Stimulated activated CD8-positive, alpha-beta memory T cell treated with anti-CD3 and anti-CD28 coated beads, Interleukin-4, amount 100 ng/mL, for 24 hours (primary cell): ENCODE data around the gene CDK5R2.
A peak's percentile ranks its signal among the peaks of the same experiment; 100 is the strongest.
"Not testable (repeated sequence)": the region's sequence is repeated elsewhere in the genome, so short reads cannot be mapped to it uniquely, and the experiment has no call there.

Experiments
- DNase-seq: peaks from one replicate; pipeline ENCODE4 v3.0.0-alpha.2; 2020; ENCODE audit warnings: low read depth

CDK5R2 gene

DNA sequence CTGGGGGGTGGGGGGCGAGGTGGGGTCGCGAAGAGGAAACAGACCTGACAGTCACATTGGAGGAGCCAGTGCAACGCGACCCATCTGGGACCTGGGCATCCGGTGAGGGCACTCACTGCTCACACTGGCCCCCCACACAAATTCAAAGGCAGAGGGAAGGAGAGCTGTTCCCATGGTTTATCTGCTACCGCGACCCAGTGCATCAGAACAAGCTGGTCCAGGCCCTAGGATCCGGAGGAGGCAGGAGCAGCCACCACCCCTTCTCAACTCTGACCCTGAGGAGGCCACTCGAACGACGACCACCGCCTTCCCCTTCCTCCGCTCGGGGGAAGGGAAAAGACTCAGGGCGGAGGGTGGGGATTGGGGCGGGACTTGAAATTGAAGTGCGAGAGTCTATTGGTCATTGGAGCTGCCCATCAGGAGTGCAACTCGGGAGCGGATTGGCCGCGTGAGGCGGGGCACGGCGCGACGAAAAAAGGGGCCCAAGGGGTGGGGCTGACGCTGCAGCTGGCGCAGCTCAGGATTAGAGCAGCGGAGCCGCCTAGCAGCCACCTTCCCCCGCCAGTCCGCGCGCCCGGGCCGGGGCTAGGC, at the start of gene CDK5R2:
TSS of gene CDK5R2 (plus strand) at position 526 of the 591 bp plus-strand sequence. CDS start 155 bp downstream, outside the sequence.
- DNase-seq, result peak; percentile 69

DNA sequence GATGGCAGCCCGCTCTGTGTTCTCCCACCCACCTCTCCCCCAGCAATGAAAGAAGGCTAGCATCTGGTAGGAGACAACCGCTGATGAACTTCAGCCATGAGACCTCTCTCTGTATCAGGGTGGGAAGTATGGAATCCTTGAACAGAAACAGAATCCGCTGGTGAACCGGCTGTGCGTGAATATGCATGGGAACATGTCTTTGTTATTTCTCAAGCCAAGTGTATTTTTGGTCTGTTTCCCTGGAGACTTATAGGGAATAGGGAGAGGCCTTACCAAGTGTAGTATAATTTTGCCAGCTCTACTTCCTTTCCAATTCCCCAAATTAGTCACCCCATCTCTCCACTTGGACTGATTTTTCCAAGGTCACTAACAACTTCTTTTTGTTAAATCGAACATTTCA, 48.7 kb upstream of the CDK5R2 start:
- no peak for DNase-seq

DNA sequence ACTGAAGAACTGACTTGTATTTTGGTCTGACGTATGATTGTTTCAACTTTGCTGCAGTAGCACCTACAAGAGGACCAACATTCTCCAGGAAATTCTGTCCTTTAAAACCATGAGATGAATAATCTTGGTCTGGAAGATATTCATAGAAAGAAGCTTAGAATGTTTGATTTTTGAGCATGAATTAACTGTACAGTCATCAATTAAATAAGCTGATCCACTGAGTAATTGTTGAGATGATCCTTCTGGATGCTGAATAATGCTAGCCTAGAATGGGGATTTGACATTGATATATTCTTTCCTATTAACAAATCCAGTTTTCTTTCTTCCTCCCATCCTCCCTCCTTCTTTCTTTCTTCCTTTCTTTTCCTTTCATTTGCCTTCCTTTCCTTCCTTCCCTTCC, 39.0 kb upstream of the CDK5R2 start:
- no peak for DNase-seq

GRCh38 chr2:218924757-218925156, 34.7 kb upstream of the CDK5R2 start:
- DNase-seq, result no peak

- DNase-seq, result no peak
Measured at GRCh38 chr2:218925434-218925833, 34.0 kb upstream of the CDK5R2 start.

DNA sequence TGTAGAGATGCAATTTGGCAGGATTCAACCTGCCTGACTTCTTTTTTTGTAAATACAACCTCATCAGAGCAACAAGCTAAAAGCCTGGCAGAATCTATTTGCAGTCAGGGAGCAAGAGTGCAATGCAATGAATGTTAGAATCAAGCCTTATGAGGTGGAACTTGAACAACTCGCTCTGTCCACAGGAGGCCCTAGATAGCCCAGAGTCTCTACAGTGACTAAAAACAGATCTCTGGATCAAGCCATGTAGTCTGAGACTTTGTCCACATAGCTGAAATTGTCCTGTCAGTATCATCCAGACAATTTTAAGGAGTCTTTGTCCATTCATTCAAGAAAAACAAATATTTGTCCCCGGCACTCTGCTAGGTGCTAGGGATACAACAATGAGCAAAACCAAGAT, 32.0 kb upstream of the CDK5R2 start:
- DNase-seq, result no peak

GRCh38 chr2:218927876-218928275, 31.6 kb upstream of the CDK5R2 start:
- DNase-seq, result no peak

DNA sequence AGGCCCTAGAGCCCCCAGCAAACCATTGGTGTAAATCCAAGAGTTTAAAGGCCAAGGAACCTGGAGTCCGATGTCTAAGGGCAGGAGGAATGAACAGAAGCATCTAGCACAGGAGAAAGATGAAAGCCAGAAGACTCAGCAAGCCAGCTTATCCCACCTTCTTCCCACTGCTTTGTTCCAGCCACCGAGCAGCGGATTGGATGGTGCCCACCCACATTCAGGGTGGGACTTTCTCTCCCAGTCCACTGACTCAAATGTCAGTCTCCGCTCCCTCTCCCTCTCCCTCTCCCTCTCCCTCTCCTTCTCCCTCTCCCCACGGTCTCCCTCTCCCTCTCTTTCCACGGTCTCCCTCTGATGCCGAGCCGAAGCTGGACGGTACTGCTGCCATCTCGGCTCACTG, 29.0 kb upstream of the CDK5R2 start:
- not testable (repeated sequence) for DNase-seq

DNA sequence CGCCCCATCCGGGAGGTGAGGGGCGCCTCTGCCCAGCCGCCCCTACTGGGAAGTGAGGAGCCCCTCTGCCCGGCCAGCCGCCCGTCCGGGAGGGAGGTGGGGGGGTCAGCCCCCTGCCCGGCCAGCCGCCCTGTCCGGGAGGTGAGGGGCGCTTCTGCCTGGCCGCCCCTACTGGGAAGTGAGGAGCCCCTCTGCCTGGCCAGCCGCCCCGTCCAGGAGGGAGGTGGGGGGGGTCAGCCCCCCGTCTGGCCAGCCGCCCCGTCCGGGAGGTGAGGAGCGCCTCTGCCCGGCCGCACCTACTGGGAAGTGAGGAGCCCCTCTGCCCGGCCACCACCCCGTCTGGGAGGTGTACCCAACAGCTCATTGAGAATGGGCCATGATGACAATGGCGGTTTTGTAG, 27.7 kb upstream of the CDK5R2 start:
- DNase-seq, result not testable (repeated sequence)

GRCh38 chr2:218944759-218945404, 14.6 kb upstream of the CDK5R2 start:
- no peak for DNase-seq

- no peak for DNase-seq
Measured at GRCh38 chr2:218946621-218947020, 12.8 kb upstream of the CDK5R2 start.

DNA sequence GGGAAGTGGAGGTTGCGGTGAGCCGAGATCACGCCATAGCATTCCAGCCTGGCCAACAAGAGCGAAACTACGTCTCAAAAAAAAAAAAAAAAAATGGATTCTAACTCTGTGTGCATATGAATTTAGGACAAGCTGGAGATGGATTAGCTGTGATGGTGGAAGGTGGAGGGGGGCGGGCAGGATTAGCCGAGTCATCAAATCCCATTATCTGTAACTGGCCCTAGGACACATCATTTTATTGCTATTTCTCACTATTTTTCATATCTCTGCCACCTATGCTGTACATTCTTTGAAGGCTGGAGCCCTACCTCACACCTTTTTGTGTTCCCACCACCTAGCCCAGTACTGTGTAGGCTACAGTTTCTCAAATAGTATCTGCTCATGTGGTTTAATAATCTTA, 7.3 kb upstream of the CDK5R2 start:
- no peak for DNase-seq

GRCh38 chr2:218953366-218953954, 6.0 kb upstream of the CDK5R2 start:
- DNase-seq, result no peak

- DNase-seq, result no peak
Measured at GRCh38 chr2:218954541-218955300, 4.7 kb upstream of the CDK5R2 start.

GRCh38 chr2:218956039-218956438, 3.4 kb upstream of the CDK5R2 start:
- DNase-seq, result no peak

- no peak for DNase-seq
Measured at GRCh38 chr2:218957671-218958070, 1.8 kb upstream of the CDK5R2 start.

DNA sequence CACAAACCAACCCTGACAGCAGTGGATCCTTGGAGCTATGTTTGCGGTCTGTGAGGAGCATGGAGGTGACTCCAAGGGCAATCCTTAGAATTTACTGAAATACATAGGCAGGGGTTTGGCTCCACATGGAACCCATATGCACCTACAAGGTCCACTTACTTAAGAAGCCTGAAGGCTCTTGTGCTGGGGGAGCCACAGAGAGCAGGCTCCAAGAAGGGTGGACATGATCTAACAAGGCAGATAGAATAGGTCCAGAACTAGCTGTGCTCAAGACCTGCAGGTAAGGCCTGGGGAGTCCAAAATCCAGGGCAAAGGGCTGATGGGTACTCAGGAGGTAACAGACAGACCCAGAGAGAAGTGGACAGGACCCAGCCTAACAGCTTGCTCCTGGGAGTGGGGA, 1.2 kb upstream of the CDK5R2 start:
- no peak for DNase-seq

DNA sequence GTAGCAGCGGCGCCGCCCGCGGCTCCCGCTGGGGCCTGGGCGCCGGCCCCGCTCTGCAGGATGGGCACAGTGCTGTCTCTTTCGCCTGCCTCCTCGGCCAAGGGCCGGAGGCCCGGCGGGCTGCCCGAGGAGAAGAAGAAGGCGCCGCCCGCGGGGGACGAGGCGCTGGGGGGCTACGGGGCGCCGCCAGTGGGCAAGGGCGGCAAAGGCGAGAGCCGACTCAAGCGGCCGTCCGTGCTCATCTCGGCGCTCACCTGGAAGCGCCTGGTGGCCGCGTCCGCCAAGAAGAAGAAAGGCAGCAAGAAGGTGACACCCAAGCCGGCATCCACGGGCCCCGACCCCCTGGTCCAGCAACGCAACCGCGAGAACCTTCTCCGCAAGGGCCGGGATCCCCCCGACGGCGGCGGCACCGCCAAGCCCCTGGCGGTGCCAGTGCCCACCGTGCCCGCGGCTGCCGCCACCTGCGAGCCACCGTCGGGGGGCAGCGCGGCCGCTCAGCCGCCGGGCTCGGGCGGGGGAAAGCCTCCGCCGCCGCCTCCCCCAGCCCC, 369 bp downstream of the CDK5R2 start:
- DNase-seq, result no peak

- DNase-seq, result no peak
Measured at GRCh38 chr2:218960309-218961165, 1.1 kb downstream of the CDK5R2 start.

DNA sequence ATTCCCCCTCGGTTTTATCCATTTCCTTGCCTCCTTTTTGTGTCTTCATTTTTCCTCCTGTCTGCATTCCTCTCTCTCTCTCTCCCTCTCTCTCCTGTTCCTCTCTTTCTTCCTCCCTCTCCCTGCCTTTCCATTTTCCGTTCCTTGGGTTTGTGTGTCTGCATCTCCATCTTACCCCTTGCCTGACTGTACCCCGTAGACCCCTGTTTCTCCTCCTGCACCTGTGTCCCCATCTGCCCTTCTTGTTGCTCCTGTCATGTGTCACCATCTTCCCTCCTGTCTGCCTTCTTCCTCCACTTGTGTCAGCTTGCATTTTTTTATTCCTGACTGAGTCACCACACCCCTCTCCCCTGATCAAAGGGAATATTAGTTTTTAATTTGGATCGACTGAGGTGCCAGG, 1.8 kb downstream of the CDK5R2 start:
- DNase-seq, result no peak

- no peak for DNase-seq
Measured at GRCh38 chr2:218961651-218962570, 2.4 kb downstream of the CDK5R2 start.
